8988T (cell line): ENCODE measurements around the gene HGF.
"Not testable (repeated sequence)": the region's sequence is repeated elsewhere in the genome, so short reads cannot be mapped to it uniquely, and the experiment has no call there.

ENCODE experiments used
- DNase-seq: peaks from one replicate; pipeline ENCODE4 v3.0.0; 2011

The HGF gene

DNA sequence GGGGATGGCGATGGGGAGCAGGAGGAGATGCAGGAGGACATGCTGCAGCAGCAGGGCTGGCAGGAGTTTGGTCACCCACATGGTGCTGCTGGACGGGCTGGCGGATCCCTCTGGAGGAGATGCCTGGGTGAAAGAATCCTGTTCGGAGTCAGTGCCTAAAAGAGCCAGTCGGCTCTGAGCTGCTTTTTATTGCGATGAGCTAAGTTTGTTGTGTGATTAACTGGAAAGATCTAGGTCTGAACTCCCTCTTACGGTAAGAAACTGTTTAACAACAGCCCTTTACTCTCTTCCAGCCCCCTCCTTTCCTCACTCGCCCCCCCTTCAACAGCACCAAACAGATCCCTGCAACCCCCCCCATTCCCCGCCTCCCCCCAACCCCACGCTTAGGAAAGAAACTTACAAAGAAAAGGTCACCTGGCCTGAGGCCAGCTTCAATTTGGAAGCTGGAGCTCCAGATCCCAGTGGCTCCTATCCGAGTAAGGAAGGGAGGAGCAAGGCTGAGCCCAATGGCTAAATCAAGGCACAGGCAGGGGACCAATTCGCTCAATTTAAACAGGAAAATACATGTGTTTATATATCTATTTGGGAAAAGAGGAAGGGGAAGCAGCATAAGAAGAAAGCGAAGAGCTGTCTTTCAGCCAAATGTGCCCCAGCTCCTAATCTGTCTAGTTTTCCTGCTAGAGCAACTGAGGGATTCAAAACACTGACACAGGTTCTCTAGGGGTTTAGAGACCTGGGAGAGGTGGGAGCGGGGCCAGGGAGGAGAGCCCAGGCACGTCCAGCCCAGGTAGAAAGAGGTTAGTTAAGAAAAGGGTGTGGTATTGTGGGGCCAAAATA, at the start of gene HGF:
HGF (minus strand) TSS at position 157 of the 837 bp plus-strand sequence; CDS start at position 81, 76 bp downstream.
- DNase-seq = no peak

DNA sequence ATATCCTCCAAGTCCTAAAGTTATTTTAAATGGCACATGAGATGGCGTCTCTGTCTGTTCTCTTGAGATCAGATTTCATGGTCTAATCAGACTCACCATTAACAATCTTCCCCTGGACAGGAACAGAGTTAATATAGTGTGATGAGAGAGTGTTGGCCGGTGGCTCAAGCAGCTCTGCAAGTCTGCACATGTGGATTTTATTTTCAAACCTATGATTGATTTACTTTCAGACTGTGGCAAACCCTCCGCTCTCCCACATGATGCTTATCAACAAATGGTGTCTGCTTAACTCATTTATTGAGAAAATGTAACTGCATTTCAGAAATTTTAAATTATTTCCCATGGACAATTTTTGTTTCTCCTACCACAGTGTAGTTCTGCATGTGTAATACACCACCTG, 46.5 kb upstream of the HGF start:
- no peak for DNase-seq

DNA sequence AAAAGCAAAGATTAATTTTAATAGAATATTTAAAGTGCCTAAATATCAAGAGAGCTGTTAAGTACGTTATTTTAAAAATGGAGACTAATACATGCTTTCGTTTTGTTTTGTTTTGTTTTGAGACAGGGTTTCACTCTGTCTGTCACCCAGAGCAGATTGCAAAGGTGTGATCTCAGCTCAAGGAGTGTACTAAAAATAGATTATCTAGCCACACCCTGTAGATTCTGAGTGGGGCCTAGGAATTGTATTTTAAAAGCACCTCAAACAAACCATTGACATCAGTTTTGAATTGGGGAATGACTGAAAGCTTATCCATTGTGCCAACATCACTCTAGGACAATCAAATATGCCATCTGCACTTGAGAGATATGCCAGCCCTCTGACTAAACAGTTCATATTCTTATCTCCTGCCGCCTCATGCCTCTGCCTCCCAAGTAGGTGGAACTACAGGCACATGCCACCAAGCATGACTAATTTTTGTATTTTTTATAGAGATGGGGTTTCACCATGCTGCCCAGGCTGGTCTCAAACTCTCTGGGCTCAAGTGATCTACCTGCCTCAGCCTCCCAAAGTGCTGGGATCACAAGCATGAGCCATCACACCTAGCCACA, 43.1 kb upstream of the HGF start:
- DNase-seq = not testable (repeated sequence)

DNA sequence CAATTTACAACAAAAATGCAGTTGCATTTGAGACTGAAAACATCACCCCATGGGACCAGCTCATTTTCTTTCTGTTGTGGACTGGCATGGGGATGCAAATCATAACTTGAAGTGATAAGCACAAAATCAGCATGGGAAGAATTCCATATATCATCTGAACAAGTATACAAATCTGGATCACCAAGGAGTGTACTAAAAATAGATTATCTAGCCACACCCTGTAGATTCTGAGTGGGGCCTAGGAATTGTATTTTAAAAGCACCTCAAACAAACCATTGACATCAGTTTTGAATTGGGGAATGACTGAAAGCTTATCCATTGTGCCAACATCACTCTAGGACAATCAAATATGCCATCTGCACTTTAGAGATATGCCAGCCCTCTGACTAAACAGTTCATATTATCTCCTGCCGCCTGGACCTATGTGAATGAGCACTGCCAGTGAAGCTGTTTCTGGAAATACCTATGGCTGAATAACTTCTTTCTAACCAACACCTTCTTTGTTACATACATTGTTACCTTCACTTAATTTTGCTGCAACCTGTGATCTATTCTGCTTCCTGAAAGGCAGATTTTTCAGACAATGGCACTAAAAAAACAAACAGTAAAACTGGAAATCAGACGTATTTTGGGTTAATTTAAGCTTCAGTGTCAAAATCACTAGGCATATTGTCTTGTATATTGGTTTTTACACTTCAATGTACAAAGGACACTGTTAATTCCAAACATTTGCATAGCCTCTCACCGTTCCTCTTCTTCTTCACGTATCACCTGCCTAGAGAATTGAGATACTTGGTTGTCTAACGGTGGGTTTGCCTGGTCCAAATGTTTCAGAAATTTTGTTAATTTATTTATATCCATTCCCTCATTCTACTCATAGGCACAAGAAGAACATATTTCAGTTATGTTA, 42.4 kb upstream of the HGF start:
- no peak for DNase-seq

DNA sequence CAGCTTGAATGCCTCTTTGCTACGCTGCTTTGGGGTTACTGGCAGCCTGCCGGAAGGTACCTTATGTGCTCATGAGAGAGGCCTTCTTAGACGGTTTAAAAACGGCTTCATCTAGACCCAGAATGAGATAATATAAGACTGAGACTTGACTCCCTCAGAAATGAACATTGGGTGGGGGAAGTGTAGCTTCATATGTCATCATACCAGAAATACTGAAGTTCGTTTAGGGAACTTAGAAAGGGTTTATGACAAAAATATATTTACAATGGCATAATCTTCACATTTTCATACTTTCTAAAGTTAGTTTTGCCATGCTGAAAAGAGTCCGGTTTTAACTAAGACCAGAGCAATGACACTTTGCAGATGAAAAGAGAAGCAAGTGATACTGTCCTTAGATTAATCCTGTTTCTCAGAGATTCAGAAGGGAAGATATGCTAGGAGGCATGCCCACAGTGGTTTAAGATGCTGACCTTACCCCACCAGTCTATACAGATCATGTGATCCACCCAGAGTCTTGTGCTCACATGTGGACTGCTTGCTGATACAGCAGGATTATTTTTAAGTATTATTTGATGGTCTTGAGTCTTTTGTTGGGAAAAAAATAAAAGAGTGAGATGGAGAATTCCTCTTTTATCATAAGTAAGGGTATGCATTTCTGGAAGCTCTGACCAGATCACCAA, 40.8 kb upstream of the HGF start:
- DNase-seq = no peak

DNA sequence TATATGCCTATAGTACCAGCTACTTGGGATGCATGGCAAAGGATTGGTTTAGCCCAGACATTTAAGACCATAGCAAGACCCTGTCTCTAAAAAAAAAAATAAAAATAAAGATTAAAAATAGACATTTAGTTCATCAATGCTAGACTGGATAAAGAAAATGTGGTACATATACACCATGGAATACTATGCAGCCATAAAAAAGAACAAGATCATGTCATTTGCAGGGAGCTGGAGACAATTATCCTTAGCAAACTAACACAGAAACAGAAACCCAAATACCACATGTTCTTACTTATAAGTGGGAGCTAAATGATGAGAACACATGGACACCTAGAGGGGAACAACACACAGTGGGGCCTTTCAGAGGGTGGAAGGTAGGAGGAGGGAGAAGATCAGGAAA, 38.5 kb upstream of the HGF start:
- DNase-seq = not testable (repeated sequence)

DNA sequence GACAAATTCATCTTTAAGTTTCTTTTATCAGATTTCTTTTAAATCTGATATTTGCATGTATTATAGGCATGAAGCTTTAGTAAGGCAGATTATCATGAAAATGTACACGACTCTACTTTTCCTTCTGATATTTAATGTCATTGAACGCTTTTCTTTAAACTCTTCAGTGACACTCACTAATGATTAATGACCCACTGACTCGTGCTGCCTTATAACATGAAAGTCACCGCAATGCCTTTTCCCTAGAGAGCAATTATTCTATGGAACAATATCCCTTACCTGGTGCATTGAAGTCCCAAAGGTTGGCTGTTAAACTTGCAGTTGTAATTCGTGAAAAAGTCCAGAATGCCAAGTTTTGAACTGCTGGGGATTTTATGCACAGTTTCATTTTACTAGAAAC, 33.4 kb upstream of the HGF start:
- DNase-seq = no peak

DNA sequence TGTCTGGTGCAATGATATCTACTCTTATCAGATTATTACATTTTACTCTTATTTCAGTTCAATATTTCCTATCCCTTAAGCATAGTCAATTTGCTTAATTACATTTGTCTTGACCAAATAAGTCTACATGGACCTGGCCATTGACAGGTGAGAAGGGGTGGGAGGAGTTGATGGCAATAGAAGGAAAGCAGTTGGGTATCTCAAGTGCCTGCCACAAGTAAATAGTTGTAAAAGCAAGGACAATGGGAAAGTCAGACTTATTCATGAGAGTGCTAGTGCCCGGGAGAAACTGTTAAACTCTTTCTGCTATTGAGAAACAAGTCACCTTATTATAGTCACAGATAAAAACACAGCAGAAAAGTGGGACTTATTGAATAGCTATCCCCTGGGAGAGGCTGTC, 32.4 kb upstream of the HGF start:
- DNase-seq = no peak

DNA sequence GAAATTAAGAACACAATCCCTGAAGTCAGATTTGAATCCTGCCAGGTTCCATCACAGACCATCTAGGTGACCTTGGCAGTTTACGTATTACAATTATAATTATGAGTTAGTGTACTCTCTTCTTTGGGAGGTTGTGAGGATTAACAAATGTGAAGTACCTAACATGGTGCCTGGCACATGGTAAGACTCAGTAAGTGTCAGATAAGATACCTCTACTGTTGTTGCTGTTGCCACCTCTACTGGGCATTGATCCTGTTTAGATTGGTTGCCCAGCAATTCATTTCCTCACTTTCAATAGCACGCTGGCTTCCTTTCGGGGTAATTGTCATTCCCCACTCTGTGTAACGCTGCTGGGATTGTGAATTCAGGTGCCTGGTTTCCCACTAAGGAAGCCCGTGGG, 31.7 kb upstream of the HGF start:
- no peak for DNase-seq

DNA sequence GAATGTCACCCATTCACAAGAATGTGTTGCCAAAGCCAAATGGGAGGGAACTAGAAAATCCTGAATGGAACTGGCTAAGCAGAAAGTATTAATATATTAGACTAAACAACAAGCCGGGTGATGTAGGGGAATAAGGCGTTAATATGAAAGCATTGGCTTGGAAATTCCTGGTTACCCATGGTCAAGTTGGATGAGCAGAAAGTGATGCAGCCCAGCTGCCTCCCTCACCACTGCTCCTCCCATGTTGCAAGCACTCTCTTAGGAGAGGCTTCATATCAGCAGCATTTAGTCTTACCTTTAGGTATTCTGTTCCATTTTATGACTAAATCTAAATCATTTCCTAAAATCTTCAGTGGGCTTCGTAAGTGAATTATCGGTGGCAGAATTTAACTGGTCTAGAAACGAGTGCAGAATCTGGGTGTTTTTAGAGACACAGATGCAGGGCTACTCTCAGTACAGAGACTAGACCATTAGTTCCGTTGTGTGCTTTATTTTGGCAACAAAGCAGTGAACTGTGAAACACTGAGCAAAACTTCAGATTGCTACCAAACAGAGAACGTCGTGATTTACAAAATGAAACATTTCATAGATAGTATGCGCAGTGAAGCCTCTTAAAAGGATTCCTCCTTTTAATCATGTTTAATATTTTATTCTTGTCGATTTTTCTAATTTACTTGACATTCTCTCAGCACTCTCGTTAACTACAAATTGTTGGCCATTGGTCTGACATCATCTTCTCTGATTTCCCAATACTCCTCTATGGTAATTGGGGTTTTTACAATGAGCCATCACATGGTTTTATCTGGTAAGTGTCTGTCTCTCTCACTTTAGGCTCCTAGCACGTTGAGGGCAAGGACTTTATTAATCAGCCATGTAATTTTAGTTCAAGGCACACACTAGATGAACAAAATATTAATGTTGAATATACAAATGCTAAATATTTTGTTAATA, 22.0 kb upstream of the HGF start:
- no peak for DNase-seq

DNA sequence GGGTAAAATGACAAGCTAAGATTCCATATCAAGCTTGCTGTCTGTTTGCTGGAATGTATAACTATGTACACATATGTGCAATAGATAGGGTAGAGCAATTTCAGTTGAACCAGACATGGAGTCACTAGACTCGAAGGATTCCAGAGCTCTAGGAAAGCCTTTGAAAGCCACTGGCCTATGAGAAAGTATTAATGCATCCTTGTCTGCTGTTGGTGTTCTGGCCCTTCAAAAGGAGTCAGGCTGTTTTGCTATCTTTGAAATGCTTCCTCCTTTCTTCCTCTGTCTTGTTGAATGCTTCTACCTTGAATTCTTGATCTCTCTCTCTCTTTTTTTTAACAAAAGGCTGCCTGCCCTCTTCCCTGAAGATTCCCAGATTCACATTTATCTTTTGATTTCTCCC, 20.8 kb upstream of the HGF start:
- DNase-seq = no peak

DNA sequence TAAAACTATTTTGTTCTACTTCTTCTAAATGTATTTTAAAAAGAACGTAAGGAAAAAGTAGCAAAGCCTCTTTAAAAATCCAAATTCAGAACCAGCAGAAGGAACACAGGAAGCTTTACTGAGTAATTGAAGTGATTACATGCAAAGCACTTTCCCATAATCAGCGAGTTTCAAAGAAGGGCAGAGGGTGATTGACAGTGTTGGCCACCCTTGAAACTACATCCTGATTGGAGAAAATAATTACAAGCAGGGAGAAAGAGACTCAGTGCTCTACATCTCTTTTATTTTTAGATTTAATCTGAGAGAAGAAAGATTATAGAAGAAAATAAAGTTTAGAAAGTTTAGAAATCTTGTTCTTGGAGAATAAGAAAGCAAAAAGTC, 20.3 kb upstream of the HGF start:
- DNase-seq = no peak

DNA sequence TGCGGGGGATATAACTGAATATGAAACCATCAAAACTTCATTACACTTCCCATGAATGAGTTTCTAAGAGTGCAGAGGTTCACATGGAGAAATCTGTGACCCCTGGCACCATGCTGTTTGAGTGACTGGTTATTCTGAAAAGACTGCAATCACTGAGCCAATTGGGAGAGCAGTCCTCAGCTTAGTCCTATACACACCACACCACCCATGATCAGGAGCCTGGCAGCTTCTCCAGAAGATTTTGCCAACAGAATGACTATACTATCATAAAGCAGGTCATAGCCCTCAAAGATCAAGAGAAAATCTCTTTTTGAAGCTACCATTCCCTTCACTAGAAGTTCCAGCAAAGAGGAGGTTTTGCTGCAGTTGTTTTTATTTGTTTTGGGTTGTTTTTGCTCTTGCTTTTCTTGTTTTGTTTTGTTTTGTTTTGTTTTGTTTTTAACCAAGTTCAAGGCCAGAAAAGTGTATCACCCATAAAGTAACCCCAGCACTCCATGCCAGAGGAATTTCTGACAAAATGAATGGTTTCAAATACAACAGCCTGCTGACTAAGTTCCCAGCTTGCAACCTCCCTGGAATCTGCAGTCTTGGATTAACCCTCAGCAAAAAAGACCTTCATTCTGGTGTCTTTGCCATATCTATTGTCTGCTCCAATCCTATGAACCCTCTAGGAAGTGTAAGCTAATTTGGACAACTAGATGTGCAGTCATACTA, 19.7 kb upstream of the HGF start:
- no peak for DNase-seq

DNA sequence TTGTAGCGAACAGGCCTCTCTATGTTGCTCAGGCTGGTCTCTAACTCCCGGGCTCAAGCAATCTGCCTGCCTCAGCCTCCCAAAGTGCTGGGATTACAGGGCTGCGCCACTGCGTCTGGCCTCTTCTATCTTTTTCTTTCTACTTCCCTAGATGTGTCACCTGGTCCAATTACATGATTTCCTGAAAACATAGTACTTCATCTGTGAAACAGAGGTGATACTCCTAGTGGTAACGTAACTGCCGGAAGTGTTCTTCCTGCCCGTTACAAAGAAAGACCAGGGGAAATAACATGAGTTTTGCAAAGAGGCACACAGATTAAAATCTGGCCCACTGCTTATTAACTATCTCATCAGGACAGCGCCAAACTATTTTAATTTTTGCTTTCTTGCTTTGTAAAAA, 18.4 kb upstream of the HGF start:
- no peak for DNase-seq

DNA sequence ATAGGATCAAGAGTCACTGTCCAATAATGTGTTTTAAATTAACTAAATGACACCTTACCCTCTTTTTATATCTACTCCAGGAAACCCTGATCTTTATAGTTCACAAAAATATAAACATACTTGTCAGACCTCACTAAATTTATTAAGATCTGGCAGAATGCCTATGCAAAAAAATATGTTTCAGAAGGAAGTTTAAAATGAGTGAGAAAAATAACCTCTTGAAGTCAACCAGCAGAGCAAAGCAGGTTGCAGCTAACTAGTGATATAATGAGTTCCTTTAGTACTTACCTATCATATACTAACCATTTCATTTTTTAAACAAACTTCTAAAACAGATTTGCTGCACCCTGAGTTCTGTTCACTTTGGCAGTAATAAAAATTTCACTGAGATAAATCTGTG, 14.0 kb upstream of the HGF start:
- no peak for DNase-seq

DNA sequence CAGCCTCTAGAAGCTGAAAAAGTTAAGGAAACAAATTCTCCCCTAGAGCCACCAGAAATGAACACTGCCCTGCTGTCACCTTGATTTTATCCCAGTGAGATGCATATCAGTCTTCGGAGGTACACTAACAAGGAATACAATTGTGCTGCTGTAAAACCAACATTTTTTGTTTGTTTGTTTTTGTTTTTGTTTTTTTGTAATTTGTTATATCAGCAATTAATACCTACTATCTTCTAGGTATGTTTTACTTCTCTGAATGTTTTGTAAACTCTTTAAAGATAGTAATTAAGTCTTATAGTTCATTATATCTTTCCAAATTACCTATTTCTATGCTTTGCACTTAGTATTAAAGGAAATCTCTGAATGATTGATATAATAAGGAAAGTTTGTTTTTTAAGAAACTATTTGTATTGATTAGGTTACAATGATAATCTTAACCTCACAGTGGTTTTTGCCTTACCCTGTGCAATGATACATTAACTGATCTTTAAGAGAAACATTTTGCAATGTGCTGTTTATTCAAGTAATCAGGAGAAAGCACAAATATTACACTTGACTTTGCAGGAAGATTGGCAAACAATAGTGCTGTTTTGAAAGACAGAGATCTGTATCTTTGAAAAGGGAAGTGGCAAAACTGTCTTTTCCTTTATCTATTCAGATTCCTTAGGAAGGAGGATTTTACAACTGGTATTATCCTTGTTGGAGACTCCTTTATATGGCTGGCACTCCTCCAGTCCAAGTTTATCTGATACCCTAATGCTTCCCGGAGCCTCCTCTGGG, 11.3 kb upstream of the HGF start:
- DNase-seq = no peak

DNA sequence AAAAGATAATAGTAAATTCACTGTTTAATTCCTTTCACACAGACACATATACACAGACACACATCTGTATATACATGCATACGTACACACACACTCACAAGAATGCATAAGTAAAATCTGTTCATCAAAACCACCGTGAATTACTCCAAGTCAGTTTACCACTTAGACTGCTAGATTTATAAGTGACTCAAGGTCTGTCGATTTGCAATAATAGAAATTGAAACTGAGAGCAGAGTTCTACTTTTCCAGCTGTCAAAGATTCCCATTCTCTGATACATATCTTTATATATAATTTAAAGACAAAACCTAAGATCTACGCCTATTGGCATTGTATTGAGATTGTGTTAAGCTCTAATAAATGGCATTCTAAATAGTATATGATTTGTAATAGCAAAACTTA, 9.9 kb upstream of the HGF start:
- no peak for DNase-seq

DNA sequence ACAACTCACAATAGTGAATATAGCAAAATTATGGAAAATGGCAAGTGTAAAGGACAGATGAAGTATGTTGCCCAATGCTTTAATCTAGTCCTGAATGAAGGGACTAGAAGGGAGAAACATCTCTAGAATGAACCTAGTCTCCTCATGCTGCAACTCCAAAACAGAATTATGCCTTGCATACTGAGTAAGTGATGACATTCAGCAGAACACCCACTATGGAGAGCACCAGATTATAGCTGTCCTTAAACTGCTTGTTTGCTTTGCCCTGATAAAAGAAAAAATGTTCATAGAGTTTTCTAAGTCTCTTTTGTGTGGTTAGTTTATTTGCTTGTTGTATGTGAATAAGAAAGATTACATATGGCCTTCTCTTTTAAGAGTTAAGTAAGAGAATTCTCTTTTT, 7.8 kb upstream of the HGF start:
- DNase-seq = no peak

DNA sequence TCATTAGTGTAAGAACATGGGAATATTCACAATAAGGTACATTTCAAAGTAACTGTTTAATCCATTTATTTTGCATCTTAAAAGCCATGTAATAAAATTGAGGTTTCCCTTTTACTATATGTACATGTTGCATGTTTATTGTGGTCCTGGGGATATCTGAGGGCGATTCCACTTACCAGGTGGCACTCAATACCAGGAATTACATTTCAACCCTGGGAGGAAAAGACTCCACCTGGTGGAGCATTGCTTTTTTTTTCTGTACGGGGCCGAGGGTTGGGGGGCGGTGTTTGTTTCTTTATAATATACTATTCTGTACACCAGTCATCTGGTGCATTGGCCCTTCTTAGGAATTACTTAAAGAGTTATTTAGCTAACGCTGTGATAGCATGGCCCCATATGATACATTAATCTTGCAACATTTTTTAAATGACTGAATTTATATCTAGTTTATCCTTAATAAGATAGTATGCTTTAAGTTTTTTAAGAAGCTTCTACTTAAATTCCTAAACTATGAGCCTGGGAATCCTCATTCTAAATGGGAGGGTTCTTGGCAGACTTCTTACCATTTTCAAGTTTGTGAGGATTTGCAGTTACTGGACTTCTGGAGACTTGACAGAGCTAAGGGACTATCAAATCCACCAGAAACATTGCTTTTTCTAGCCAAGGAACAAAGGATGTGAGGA, 7.2 kb upstream of the HGF start:
- DNase-seq = no peak

DNA sequence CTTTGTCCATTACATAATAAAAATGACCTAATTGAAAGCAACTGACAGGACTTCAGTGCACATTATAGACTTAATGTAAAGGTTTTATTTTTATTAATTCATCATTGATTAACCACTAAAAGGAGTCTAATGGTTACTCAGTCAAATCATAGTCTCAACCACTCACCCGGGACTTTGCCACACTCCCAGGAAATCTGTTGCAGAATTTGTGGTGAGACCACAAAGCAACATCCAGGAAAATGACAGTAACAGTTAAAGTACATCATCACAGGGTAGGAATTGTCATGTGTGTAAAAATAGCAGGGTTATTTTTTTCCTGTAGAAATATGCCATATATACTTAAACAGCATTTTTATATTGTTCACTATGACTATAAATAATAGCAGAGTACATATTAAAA, 6.3 kb upstream of the HGF start:
- no peak for DNase-seq
